Ovary (tissue), 3 donors: ENCODE measurements around the gene SULF2.

Experiments used
- CTCF ChIP-seq, 3 donors: fragments of 450-650 bp in 2 of 3; fragments of 200-600 bp in 1 of 3; IDR thresholded peaks; one replicate each; pipeline versions ENCODE4 v1.5.1 to v1.8.0; 2016 to 2022; ENCODE audit warnings: antibody characterized with exemption in 3 of 3, mild to moderate bottlenecking in 1 of 3
- POLR2A ChIP-seq: fragments of 450-650 bp; IDR thresholded peaks from one replicate; pipeline ENCODE4 v1.6.1; 2017; ENCODE audit warnings: antibody characterized with exemption, mild to moderate bottlenecking, moderate library complexity
- donor health status: DM: no; HTN: no; CAD: no.

DNA sequence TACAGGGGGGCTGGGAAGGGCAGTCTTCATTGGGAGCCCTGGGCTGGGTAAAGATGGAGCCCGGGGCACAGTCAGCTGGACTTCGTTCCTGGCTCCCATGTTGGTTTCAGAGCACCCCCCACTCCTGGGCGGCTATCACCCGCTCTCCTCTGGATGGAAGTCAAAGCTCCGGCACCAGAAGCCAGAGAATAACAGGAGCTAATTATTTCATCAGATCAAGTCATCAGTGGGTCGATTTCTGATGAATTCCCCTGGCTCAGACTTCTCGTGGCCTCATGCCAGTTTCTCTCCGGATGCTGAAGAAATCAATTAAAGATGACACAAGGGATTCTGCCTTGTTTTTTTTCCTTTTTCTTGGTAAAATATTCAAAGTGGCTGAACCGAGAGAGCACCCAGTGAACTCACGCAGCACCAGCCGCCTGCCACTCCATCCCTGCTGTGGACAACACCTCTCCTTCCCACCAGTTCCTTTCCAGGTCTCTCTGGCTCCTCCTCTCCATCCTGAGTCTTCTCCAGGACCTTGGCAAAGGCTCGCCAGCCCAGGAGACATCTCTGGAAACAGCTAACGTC is 22.5 kb downstream of the SULF2 start:
- TF ChIP-seq CTCF (IDR thresholded peaks at IDR 0.05) (no peak), POLR2A (no peak)
